Fibroblast of lung (primary cell): Measurements from ENCODE around the gene DNMT1. TPM values are rescaled to one million over a fixed set of nuclear protein-coding genes. Genes with fewer than 3 reads are reported as not detected.
A peak's percentile ranks its signal among the peaks of the same experiment; 100 is the strongest.

Source experiments
- DNase-seq, 2 donors: peaks; one replicate each; pipeline versions ENCODE4 v3.0.0 to v3.0.0-alpha.2; 2010; ENCODE audit warnings: low read depth in 2 of 2
- H2AFZ ChIP-seq: 2 replicates; pipeline ENCODE4 v1.5.1; 2012; ENCODE audit warnings: low read length, control low read depth, inconsistent platforms
- H3K27ac ChIP-seq: 2 replicates; pipeline ENCODE4 v1.5.1; 2011; ENCODE audit warnings: low read length, control low read depth; ENCODE audit not compliant: insufficient read depth
- H3K27me3 ChIP-seq: 2 replicates; pipeline ENCODE4 v1.5.1; 2011; ENCODE audit warnings: mild to moderate bottlenecking, low read length; ENCODE audit not compliant: control insufficient read depth, insufficient read depth
- H3K36me3 ChIP-seq: 2 replicates; pipeline ENCODE4 v1.5.1; 2011; ENCODE audit warnings: low read length; ENCODE audit not compliant: control insufficient read depth, insufficient read depth
- H3K4me1 ChIP-seq: 2 replicates; pipeline ENCODE4 v1.5.1; 2011; ENCODE audit warnings: low read length; ENCODE audit not compliant: control insufficient read depth, insufficient read depth; ENCODE audit errors: extremely low read depth
- H3K4me2 ChIP-seq: 2 replicates; pipeline ENCODE4 v1.5.1; 2011; ENCODE audit warnings: low read length, control low read depth; ENCODE audit not compliant: insufficient read depth; ENCODE audit errors: extremely low read depth
- H3K4me3 ChIP-seq, 4 experiments: fragments of 200-600 bp in 1 of 4; sonication (generic) in 1 of 4; replicated peaks in 1 of 4; 2 replicates each; pipeline ENCODE4 v1.5.1; 2011 to 2016; ENCODE audit warnings: low read length in 4 of 4, low read depth in 3 of 4, mild to moderate bottlenecking in 3 of 4, control low read depth in 2 of 4, inconsistent platforms in 1 of 4, mixed read lengths in 1 of 4; ENCODE audit not compliant: insufficient read depth in 1 of 4; ENCODE audit errors: control extremely low read depth in 1 of 4
- H3K79me2 ChIP-seq: 2 replicates; pipeline ENCODE4 v1.5.1; 2012; ENCODE audit warnings: mild to moderate bottlenecking, low read length, inconsistent platforms; ENCODE audit not compliant: control insufficient read depth, insufficient read depth
- H3K9ac ChIP-seq: 2 replicates; pipeline ENCODE4 v1.5.1; 2011; ENCODE audit warnings: mild to moderate bottlenecking, low read length, control low read depth; ENCODE audit not compliant: insufficient read depth
- H3K9me3 ChIP-seq: 2 replicates; pipeline ENCODE4 v1.5.1; 2012; ENCODE audit warnings: low read depth, low read length; ENCODE audit not compliant: control insufficient read depth, insufficient read depth
- H4K20me1 ChIP-seq: 2 replicates; pipeline ENCODE4 v1.5.1; 2011; ENCODE audit warnings: low read length; ENCODE audit not compliant: control insufficient read depth, insufficient read depth; ENCODE audit errors: extremely low read depth
- EZH2 ChIP-seq: IDR thresholded peaks from 2 replicates; pipeline ENCODE4 v1.5.1; 2012; ENCODE audit warnings: low read length, control low read depth, mild to moderate bottlenecking; ENCODE audit errors: missing control alignments
- polyA plus RNA-seq, 2 donors: library from polyadenylated mRNA; depleted of rRNA in 1 of 2; stranded (reverse) in 1 of 2; unstranded in 1 of 2; fragments of >200 nt; gene quantifications; 2 replicates each; pipeline ENCODE4 v1.2.1, GENCODE V29; 2011 to 2012; ENCODE audit warnings: missing spikeins in 1 of 2
- total RNA-seq: library from RNA; depleted of rRNA; stranded (reverse); fragments of >200 nt; gene quantifications from 2 replicates; pipeline ENCODE4 v1.2.1, GENCODE V29; 2014
- TF ChIP-seq, protein P1 (sequence below), 2 donors: IDR thresholded peaks in 1 of 2; conservative IDR thresholded peaks in 1 of 2; 1 replicate in 1 of 2; 2 replicates in 1 of 2; pipeline ENCODE4 v1.5.1; 2011 to 2012; ENCODE audit warnings: low read length in 2 of 2, control low read depth in 1 of 2, inconsistent platforms in 1 of 2, low read depth in 1 of 2, mild to moderate bottlenecking in 1 of 2

Gene DNMT1
- total and polyA plus RNA-seq, 2 donors (not counting 1 experiment from before 2014, with no cell fraction given) = 33.7 to 36.7 TPM

DNA sequence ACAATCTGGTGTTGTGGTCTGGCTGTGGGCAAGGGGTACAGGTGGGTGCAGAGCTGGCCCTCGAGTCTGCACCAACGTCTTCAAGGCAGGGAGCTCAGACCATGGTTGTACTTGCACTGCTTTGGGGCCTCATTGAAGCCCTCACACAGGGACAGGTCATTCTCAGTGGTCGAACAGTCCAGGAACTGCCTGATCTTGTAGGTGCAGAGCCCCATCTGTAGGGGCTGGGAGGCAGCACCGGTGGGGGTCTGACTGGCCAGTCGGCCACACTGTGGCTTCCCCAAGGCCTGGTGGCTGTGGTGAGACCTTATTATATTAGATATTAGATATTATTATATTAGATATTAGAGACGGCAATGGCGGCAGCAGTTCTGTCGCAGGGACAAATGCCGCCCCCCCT, 22.3 kb upstream of the DNMT1 start:
- no peak for DNase-seq

DNA sequence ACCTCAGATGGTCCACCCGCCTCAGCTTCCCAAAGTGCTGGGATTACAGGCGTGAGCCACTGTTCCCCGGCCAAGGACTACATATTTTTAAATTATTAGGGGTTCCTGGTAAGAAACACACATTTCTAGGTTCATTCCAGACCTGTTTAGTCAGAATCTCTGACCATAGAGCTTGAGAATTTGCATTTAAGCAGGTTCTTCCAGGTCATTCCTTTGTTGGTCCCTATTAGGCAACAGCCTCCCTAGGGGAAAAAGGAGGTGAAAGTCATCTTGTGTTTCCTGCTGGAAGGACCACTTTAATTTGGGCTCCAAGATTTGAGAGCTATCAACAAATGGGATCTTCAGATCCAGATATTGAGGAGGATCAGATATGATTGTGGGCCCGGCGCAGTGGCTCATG, 20.0 kb upstream of the DNMT1 start:
- no peaks in the 10 kb centered on the region for H3K36me3 ChIP-seq
- H4K20me1 ChIP-seq = no peaks in the 10 kb centered on the region
- no peaks in the 10 kb centered on the region for H3K79me2 ChIP-seq
- TF ChIP-seq, protein P1, sequence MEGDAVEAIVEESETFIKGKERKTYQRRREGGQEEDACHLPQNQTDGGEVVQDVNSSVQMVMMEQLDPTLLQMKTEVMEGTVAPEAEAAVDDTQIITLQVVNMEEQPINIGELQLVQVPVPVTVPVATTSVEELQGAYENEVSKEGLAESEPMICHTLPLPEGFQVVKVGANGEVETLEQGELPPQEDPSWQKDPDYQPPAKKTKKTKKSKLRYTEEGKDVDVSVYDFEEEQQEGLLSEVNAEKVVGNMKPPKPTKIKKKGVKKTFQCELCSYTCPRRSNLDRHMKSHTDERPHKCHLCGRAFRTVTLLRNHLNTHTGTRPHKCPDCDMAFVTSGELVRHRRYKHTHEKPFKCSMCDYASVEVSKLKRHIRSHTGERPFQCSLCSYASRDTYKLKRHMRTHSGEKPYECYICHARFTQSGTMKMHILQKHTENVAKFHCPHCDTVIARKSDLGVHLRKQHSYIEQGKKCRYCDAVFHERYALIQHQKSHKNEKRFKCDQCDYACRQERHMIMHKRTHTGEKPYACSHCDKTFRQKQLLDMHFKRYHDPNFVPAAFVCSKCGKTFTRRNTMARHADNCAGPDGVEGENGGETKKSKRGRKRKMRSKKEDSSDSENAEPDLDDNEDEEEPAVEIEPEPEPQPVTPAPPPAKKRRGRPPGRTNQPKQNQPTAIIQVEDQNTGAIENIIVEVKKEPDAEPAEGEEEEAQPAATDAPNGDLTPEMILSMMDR (conservative IDR thresholded peaks at IDR 0.05 in 1 of 2, IDR thresholded peaks at IDR 0.05 in 1 of 2; ENCODE audit: low read depth in 1 of 2, low read length in 2 of 2) = no peak
- no peak for TF ChIP-seq EZH2
- no peak overlapping the region for H3K27ac ChIP-seq
- H3K4me3 ChIP-seq = no peak overlapping the region
- H3K9ac ChIP-seq = no peak overlapping the region
- H2AFZ ChIP-seq = no peak overlapping the region
- no peak overlapping the region for H3K4me2 ChIP-seq
- no peaks in the 10 kb centered on the region for H3K27me3 ChIP-seq
- no peaks in the 10 kb centered on the region for H3K9me3 ChIP-seq
- DNase-seq = peak in 1 of 2 donors; percentile 77
- no peaks in the 10 kb centered on the region for H3K4me1 ChIP-seq

More for the DNA sequence above, 22.3 kb upstream of the DNMT1 start:
- Histone ChIP-seq H3K79me2 (no peaks in the 10 kb centered on the region), H3K27me3 (no peaks in the 10 kb centered on the region), H3K36me3 (no peaks in the 10 kb centered on the region), H3K4me1 (no peaks in the 10 kb centered on the region), H3K9ac (no peak overlapping the region), H4K20me1 (no peaks in the 10 kb centered on the region), H3K9me3 (no peaks in the 10 kb centered on the region), H3K27ac (no peak overlapping the region), H3K4me2 (no peak overlapping the region), H3K4me3 (no peak overlapping the region), H2AFZ (no peak overlapping the region)
- TF ChIP-seq, protein P1 (conservative IDR thresholded peaks at IDR 0.05 in 1 of 2, IDR thresholded peaks at IDR 0.05 in 1 of 2; ENCODE audit: low read depth in 1 of 2, low read length in 2 of 2) = no peak
- no peak for TF ChIP-seq EZH2

DNA sequence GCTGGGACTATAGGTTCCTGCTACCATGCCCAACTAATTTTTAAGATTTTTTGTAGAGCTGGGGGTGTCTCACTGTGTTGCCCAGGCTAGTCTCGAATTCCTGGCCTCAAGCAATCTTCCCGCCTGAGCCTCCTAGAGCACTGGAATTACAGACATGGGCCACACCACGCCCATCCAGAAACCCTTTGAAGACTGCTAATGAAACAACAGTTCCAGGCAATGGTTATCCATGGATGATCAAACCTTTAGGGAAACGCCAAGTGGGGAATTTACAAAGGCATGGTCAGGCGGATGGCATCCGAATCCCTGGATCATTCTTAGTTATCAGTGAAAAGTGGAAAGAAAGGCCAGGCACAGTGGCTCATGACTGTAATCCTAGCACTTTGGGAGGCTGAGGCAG, 16.9 kb upstream of the DNMT1 start:
- Histone ChIP-seq H2AFZ (no peak overlapping the region), H3K36me3 (no peaks in the 10 kb centered on the region), H4K20me1 (no peaks in the 10 kb centered on the region), H3K4me2 (no peak overlapping the region), H3K27ac (no peak overlapping the region), H3K4me3 (no peak overlapping the region), H3K4me1 (no peaks in the 10 kb centered on the region), H3K9ac (no peak overlapping the region), H3K27me3 (no peaks in the 10 kb centered on the region), H3K9me3 (no peaks in the 10 kb centered on the region), H3K79me2 (no peaks in the 10 kb centered on the region)
- no peak for TF ChIP-seq EZH2
- TF ChIP-seq, protein P1 (conservative IDR thresholded peaks at IDR 0.05 in 1 of 2, IDR thresholded peaks at IDR 0.05 in 1 of 2; ENCODE audit: low read depth in 1 of 2, low read length in 2 of 2) = no peak
- no peak for DNase-seq
